Tibial nerve (tissue), 4 donors: ENCODE measurements around the gene PTCH1.

Source experiments
- CTCF ChIP-seq, 5 experiments: fragments of 200-600 bp in 3 of 5; fragments of 450-650 bp in 2 of 5; sonication (generic) in 3 of 5; IDR thresholded peaks; one replicate each; pipeline ENCODE4 v1.5.1; 2016 to 2019; ENCODE audit warnings: antibody characterized with exemption in 5 of 5, mild to moderate bottlenecking in 3 of 5, moderate library complexity in 2 of 5
- EP300 ChIP-seq, 2 donors: sonication (generic); formaldehyde crosslinking; IDR thresholded peaks; one replicate each; pipeline ENCODE4 v1.6.1; 2017; ENCODE audit warnings: antibody characterized with exemption in 2 of 2, mild to moderate bottlenecking in 1 of 2
- POLR2A ChIP-seq, 2 donors: fragments of 450-650 bp; IDR thresholded peaks; one replicate each; pipeline ENCODE4 v1.6.1; 2017; ENCODE audit warnings: antibody characterized with exemption in 2 of 2, mild to moderate bottlenecking in 2 of 2, moderate library complexity in 2 of 2

- no peak for TF ChIP-seq CTCF (IDR thresholded peaks at IDR 0.05)
- TF ChIP-seq POLR2A (IDR thresholded peaks at IDR 0.05): no peak
- TF ChIP-seq EP300 (IDR thresholded peaks at IDR 0.05): no peak
Observed at GRCh38 chr9:95438561-95439357, 78.0 kb downstream of the PTCH1 start.
